SU-DHL-6 (cell line): Measurements from ENCODE around the gene ANXA6.

Experiments
- EZH2phosphoT487 ChIP-seq: fragments of 200-600 bp; sonication (generic), shearing (Covaris generic); conservative IDR thresholded peaks from 2 replicates; pipeline ENCODE4 v1.6.1; 2018; ENCODE audit warnings: mild to moderate bottlenecking, antibody characterized with exemption, low read length, moderate library complexity, mixed read lengths
- TF ChIP-seq, protein P1 (sequence below): fragments of 200-600 bp; sonication (generic); IDR thresholded peaks from one replicate; pipeline ENCODE4 v1.5.1; 2017; ENCODE audit warnings: antibody characterized with exemption, mild to moderate bottlenecking, low read length, moderate library complexity; ENCODE audit not compliant: insufficient read depth, poor library complexity, severe bottlenecking

DNA sequence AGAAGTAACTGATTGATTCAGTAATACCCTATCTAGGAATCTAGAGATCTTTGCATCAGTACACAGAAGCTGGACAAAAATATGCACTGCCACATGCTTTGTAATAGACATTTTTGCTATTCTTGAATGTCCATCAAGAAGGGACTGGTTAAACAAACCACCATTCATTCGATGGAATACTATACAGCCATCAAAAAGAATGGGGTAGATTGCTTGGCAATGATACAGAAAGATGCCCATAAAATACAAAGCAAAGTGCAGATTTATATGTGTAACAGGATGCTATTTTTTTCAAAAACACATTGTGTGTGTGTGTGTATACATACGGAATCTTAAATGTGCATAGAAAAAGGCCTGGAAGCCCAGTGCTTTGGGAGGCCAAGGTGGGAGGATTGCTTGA lies 84.3 kb downstream of the ANXA6 start:
- TF ChIP-seq, protein P1, sequence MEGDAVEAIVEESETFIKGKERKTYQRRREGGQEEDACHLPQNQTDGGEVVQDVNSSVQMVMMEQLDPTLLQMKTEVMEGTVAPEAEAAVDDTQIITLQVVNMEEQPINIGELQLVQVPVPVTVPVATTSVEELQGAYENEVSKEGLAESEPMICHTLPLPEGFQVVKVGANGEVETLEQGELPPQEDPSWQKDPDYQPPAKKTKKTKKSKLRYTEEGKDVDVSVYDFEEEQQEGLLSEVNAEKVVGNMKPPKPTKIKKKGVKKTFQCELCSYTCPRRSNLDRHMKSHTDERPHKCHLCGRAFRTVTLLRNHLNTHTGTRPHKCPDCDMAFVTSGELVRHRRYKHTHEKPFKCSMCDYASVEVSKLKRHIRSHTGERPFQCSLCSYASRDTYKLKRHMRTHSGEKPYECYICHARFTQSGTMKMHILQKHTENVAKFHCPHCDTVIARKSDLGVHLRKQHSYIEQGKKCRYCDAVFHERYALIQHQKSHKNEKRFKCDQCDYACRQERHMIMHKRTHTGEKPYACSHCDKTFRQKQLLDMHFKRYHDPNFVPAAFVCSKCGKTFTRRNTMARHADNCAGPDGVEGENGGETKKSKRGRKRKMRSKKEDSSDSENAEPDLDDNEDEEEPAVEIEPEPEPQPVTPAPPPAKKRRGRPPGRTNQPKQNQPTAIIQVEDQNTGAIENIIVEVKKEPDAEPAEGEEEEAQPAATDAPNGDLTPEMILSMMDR, result no peak
- TF ChIP-seq EZH2phosphoT487, result no peak
